Right ventricle myocardium superior (tissue), 1 donor: ENCODE results near the gene ZAR1. TPM values are rescaled to one million over a fixed set of nuclear protein-coding genes. Genes with fewer than 3 reads are reported as not detected.

Experiments
- ATAC-seq: fragments of 200-7000 bp; cut with Tn5 transposase; one replicate; pipeline ENCODE4 v1.9.1; 2020; ENCODE audit warnings: mild to moderate bottlenecking; ENCODE audit not compliant: poor library complexity
- DNase-seq: peaks from one replicate; pipeline ENCODE4 v3.0.0-alpha.2; 2020
- intact Hi-C: fragments of 100-400 bp; cut with DNase I; formaldehyde crosslinking; loops from one replicate; pipeline ENCODE4 v1.11.2; 2022
- total RNA-seq: library from RNA; stranded (reverse); fragmentation: NEBNext Ultra II Directional; extraction: Animal tissue kit (Norgen Biotek cat#: 25700); gene quantifications from one replicate; pipeline ENCODE4 v1.2.1, GENCODE V29; 2021
- donor health status: DM: no; HTN: yes; CAD: no; lungs with severe emphysema.

Gene ZAR1
- total RNA-seq, 1 donor from 2014 or later = not detected

DNA sequence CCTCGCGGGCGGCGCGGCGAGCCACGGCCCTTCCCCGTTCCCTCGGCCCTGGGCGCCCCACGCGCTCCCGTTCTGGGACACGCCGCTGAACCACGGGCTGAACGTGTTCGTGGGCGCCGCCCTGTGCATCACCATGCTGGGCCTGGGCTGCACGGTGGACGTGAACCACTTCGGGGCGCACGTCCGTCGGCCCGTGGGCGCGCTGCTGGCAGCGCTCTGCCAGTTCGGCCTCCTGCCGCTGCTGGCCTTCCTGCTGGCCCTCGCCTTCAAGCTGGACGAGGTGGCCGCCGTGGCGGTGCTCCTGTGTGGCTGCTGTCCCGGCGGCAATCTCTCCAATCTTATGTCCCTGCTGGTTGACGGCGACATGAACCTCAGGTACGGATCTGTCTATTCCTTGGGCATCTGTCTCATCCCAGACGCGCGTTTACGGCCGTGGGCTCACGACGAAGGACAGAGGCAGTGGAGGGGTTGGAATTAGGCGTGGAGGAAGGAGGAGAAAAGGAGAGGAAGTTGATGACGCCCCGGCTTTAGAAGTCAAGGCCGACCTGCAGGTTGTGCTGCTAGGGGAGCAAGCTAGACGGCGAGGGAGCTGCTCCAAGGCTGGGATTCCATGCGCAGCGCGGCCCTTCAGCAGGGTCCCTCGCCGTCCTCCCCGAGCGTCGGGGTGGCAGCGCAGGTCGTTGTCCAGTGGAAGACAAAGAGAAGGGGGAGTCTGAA, 6.1 kb upstream of the ZAR1 start:
- peak; percentile 36 for DNase-seq
- no peak for ATAC-seq
- intact Hi-C loops = no loop called here

DNA sequence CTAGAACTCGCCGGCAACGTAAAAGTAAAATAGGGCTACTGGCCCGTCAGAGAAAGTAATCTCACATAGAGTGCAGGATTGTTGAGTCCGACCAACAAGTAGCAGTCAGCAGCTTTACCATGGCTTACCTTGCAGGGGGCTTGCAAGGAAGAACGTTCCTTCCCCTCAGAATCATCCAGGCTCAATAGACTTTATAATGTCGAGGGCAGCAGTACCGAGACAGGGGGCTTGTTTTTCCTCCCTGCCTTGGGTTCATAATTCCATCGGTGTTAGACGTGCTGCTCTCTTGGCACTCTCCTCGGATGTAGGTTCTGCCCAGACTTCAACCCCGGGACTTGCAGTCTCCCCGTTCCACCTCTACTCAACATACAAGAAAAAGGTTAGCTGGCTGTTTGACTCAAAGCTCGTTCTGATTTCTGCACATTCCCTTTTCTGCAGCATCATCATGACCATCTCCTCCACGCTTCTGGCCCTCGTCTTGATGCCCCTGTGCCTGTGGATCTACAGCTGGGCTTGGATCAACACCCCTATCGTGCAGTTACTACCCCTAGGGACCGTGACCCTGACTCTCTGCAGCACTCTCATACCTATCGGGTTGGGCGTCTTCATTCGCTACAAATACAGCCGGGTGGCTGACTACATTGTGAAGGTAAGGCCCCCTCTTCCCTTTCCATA, 5.4 kb upstream of the ZAR1 start:
- intact Hi-C loops = no loop called here
- ATAC-seq (no peak), DNase-seq (no peak)

DNA sequence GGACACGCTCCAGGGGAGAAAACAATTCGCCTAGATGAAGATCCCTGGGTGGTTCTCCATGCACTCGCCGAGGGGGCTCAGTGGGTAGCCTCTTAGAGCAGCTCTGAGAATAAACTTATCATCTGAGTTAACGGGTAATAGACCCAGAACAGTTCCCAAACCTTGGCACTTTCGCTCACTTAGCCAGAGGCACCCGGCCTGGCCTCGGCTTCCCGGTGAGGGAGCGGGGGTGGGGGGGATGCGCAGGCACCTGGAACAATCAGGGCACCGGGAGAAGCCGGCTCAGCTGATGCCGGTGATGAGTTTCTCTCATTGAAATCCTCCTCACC, 405 bp upstream of the ZAR1 start:
- ATAC-seq (no peak), DNase-seq (no peak)
- intact Hi-C loops = no loop called here

DNA sequence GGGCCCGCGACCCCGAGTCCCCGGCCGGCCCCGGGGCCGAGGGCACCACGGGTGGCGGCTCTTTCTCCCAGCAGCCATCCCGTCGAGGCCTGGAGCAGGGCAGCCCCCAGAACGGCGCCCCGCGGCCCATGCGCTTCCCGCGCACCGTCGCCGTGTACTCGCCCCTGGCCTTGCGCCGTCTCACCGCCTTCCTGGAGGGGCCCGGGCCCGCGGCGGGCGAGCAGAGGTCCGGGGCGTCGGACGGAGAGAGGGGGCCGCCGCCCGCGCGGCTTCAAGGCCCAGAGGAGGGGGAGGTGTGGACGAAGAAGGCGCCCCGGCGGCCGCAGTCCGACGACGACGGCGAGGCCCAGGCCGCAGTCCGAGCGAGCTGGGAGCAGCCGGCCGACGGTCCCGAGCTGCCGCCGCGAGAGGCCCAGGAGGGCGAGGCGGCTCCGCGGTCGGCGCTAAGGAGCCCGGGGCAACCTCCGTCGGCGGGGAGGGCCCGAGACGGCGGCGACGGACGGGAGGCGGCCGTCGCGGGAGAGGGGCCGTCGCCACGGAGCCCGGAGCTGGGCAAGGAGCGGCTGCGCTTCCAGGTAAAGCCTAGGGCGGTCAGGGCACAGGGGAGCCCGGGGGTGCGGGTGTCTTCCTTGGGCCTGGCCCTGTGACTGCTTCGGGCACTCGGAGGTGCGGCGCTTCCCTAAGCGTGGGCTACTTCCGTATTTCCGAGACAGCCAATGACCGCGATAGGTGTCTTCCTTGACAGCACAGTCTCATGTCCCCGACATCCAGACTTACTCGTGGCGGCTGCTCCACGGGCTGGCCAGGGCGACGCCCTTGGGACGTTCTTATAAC, 845 bp downstream of the ZAR1 start:
- DNase-seq (no peak), ATAC-seq (no peak)
- intact Hi-C loops = no loop called here

DNA sequence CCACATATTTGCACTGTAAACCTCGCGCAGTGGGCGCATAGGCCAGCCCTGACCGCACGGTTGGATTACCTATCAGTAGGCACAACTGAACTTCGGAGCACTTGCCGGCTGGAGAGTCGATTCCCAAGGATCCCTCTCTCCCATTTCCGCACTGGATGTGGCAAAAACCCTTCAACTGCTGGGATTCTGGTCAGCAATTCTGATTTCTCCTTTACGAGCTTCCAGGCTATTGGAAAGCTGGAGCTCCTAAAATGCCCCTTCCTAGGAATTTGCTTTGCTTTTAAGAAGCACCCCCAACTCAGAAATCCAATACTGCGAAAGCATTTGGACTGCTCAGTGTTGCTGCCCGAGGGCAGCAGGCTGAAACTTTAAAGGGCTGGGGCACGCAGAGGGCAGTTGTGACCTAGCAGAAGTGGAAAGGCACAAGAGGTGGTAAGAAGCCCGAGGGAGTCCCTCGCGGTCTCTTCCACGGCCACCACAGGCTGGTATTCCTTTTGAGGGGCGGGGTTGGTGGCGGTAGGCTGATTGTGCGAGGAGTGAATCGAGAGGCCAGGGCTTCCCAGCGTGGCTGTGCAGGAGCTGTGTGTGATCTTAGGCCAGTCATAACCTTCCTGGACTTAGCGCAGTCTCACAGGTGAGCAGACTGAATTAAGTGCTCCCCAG, 1.6 kb downstream of the ZAR1 start:
- DNase-seq = no peak
- no peak for ATAC-seq
- intact Hi-C loops = no loop called here

- intact Hi-C loops = no loop called here
- DNase-seq = no peak
- no peak for ATAC-seq
These were observed 3.5 kb downstream of the ZAR1 start for GRCh38 chr4:48493452-48494100.

DNA sequence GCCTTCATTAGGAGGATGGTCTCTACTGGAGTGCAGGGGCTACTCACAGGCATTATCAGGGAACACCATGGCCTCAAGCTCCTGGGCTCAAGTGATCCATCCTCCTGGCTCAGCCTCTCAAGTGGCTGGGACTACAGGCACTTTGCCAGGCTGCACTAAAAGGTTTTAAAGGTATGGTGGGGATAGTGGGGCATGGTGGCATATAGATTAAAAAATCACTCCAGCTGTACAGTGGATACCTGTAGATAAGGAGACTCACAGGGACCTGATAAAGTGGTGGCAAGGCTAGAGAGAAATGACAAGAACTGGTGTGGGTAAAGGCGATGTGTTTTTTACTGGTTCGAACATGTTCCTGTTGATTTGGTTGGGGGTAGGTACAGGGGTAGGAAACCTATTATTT, 5.9 kb downstream of the ZAR1 start:
- intact Hi-C loops = no loop called here
- DNase-seq (no peak), ATAC-seq (no peak)

GRCh38 chr4:48498895-48499294, 8.8 kb downstream of the ZAR1 start:
- ATAC-seq = no peak
- DNase-seq = no peak
- intact Hi-C loops = no loop called here

DNA sequence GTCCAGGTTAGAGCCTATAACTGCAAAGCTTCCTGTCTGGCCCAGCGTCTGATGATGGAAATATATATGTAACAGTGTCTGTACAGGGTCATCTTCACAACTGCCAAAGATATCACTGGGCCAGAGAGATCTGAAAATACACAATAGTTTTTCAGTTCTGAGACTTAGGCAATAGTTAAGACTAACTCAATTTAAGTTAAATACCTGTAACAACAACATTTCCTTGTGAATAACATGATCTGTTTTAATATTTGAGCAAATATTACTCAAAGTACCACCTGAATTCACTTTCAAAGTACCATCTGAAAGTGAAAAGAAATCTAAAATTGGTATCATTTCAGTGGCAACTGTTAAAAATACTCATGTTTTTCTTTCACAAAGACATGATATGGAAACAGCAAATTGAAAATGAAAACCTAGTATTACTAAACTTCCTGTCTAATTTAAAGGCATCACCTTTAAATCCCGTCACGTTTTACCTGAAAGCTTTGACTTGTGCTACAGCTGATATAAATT, 9.6 kb downstream of the ZAR1 start:
- intact Hi-C loops = no loop called here
- no peak for DNase-seq
- no peak for ATAC-seq

DNA sequence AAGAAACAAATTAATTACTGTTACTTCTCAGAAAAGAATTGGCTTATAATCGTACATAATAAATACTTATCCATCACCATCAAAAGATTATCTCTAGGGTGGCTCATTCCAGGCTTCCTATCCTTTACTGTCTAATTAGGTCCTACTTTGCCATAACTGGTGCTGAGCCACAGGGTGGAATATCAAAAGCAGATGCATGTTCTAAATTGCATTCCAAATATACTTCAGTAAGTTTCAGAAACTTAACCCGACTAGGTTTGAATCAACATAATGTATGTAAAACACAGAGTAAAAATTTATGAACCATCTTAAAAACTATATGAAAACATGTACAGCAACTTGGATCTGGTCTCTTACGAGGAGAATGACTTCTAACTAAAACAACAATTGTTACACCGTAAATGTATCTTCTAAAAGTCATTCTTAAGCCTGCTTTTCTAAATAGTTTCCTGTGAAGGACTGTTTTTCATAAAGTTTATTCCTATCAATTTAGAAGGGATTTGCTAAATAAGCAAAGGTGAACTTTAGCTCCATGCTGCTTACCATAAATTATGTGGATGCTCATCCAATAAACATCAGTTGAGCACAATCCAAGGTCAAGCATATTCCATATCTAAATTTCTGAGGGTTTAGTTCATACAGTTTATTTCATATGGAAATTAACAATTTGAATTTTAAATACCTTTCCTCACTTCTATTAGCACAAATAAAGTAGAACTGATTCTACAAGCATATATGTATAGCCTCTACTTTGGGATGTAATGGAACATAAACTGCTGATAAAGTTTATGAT, 13.4 kb downstream of the ZAR1 start:
- intact Hi-C loops = no loop called here
- no peak for DNase-seq
- no peak for ATAC-seq

- ATAC-seq = no peak
- no peak for DNase-seq
- intact Hi-C loops = no loop called here
These were observed 13.9 kb downstream of the ZAR1 start for GRCh38 chr4:48504026-48504330.

DNA sequence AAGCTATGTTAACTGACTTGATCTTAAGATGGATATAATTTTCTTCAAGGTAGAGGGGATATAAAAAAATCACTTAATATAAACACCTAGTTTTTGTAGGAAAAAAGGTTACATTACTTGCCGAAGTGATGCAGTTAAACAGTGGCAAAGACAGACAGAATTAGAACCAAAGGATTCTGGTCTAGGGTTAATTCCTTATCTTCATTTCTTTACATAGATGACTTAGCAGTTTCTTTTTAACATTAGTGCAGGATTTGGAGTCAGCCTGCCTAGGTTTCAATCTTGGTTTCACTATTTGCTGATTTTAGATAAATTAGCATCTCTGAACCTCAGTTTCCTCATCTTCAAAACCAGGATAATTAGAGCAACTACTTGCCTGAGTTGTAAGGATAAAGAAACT, 14.3 kb downstream of the ZAR1 start:
- intact Hi-C loops = no loop called here
- DNase-seq = no peak
- ATAC-seq = no peak

GRCh38 chr4:48506716-48507115, 16.7 kb downstream of the ZAR1 start:
- intact Hi-C loops = no loop called here
- DNase-seq (no peak), ATAC-seq (no peak)

DNA sequence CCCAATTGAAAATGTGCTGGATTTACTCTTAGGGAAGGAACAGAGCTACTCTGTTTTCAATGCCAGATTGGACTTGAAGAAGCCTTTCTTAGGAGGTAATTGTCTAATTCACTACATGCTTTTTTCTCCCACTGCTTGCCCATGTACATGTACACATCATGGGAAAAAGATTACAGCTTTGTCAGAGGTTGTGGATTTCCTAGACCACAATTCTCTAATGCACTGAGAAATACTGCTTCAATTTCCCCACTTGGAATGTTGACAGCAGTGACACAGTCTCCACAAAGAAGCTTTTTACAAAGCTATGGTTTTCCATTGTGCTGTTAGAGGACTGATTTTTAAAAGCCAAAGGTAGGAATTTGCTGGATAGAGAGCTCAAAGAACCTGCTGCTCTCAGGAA, 19.5 kb downstream of the ZAR1 start:
- DNase-seq (no peak), ATAC-seq (no peak)
- intact Hi-C loops = no loop called here

GRCh38 chr4:48518143-48518542, 28.1 kb downstream of the ZAR1 start:
- ATAC-seq = no peak

GRCh38 chr4:48526406-48526805, 36.4 kb downstream of the ZAR1 start:
- DNase-seq (no peak), ATAC-seq (no peak)
- intact Hi-C loops = no loop called here

More at GRCh38 chr4:48518143-48518542, 28.1 kb downstream of the ZAR1 start:
- intact Hi-C loops = no loop called here
- no peak for DNase-seq

DNA sequence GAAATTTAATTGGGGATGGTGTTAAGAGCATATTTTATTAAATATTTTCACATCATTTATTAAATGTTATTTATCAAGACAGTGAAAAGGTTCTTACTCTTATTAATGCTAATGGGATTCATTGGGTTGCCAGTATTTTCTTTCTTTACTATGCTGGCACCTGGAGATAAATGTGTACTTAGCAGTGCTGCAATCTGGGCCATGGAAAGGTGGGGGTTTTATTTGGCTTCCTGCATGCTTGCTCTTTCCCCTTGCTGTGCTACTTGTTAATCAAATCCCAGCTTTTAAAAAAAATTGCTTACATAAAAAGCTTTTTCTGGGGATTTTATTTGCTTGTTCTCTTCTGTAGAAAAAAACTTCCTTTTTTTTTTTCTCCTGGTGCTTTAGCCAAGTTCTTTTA, 48.3 kb downstream of the ZAR1 start:
- DNase-seq (no peak), ATAC-seq (no peak)
- intact Hi-C loops = no loop called here

GRCh38 chr4:48539597-48539996, 49.5 kb downstream of the ZAR1 start:
- intact Hi-C loops = no loop called here
- no peak for DNase-seq
- ATAC-seq = no peak
